CD8-positive, alpha-beta memory T cell (primary cell): ENCODE data around the gene NR6A1. TPM values are rescaled to one million over a fixed set of nuclear protein-coding genes. Genes with fewer than 3 reads are reported as not detected.
A peak's percentile ranks its signal among the peaks of the same experiment; 100 is the strongest.

Experiments
- CTCF ChIA-PET: fragments of 350-600 bp; sonication (Branson Sonifier 250); formaldehyde crosslinking; loops from one replicate; lab custom pipeline; 2021; ENCODE audit warnings: antibody characterized with exemption; lab: Charles Lee
- POLR2A ChIA-PET: fragments of 350-600 bp; sonication (Branson Sonifier 250); formaldehyde crosslinking; loops from one replicate; lab custom pipeline; 2021; ENCODE audit warnings: antibody characterized with exemption; lab: Charles Lee
- DNase-seq, 5 donors: peaks; one replicate each; pipeline versions ENCODE4 v3.0.0 to v3.0.0-alpha.2; 2020 to 2022; ENCODE audit warnings: mixed read lengths in 1 of 5
- H3K27ac ChIP-seq: one replicate; pipeline ENCODE4 v1.7.0; 2013; ENCODE audit warnings: low read depth, mild to moderate bottlenecking, low read length, moderate library complexity
- H3K27me3 ChIP-seq: 2 replicates; pipeline ENCODE4 v1.7.0; 2013; ENCODE audit warnings: low read length, mild to moderate bottlenecking; ENCODE audit not compliant: insufficient read depth, poor library complexity, severe bottlenecking
- H3K36me3 ChIP-seq: 2 replicates; pipeline ENCODE4 v1.7.0; 2013; ENCODE audit warnings: mild to moderate bottlenecking, low read length, moderate library complexity; ENCODE audit not compliant: insufficient read depth
- H3K4me1 ChIP-seq: 2 replicates; pipeline ENCODE4 v1.7.0; 2013; ENCODE audit warnings: mild to moderate bottlenecking, low read length, moderate library complexity; ENCODE audit not compliant: insufficient read depth
- H3K4me3 ChIP-seq: 2 replicates; pipeline ENCODE4 v1.7.0; 2013; ENCODE audit warnings: mild to moderate bottlenecking, low read length
- H3K9me3 ChIP-seq: 2 replicates; pipeline ENCODE4 v1.7.0; 2013; ENCODE audit warnings: mild to moderate bottlenecking, low read length
- H3K27ac Mint-ChIP-seq, 8 donors: one replicate each; pipeline ENCODE4 v1.8.0; 2020 to 2021; ENCODE audit warnings: mixed read lengths in 8 of 8, mild to moderate bottlenecking in 6 of 8, inconsistent platforms in 3 of 8, moderate library complexity in 3 of 8
- H3K27me3 Mint-ChIP-seq, 2 donors: one replicate each; pipeline ENCODE4 v1.8.0; 2020 to 2021; ENCODE audit warnings: mixed read lengths in 2 of 2, mild to moderate bottlenecking in 1 of 2, moderate library complexity in 1 of 2
- H3K36me3 Mint-ChIP-seq, 3 donors: one replicate each; pipeline ENCODE4 v1.8.0; 2020 to 2021; ENCODE audit warnings: mixed read lengths in 3 of 3, inconsistent platforms in 1 of 3, mild to moderate bottlenecking in 1 of 3
- H3K4me1 Mint-ChIP-seq, 3 donors: one replicate each; pipeline ENCODE4 v1.8.0; 2020 to 2021; ENCODE audit warnings: mixed read lengths in 3 of 3, inconsistent platforms in 1 of 3, mild to moderate bottlenecking in 1 of 3
- H3K4me3 Mint-ChIP-seq, 7 donors: one replicate each; pipeline ENCODE4 v1.8.0; 2020 to 2021; ENCODE audit warnings: mixed read lengths in 7 of 7, mild to moderate bottlenecking in 6 of 7, moderate library complexity in 4 of 7, inconsistent platforms in 2 of 7
- H3K9me3 Mint-ChIP-seq, 5 donors: one replicate each; pipeline ENCODE4 v1.8.0; 2020 to 2022; ENCODE audit warnings: mixed read lengths in 5 of 5, mild to moderate bottlenecking in 3 of 5, moderate library complexity in 2 of 5, inconsistent platforms in 1 of 5
- polyA plus RNA-seq: library from polyadenylated mRNA; unstranded; fragments of 300-500 nt; fragmentation: Illumina TruSeq; gene quantifications from one replicate; pipeline ENCODE4 v1.2.3, GENCODE V29; 2021
- total RNA-seq, 2 experiments: library from RNA; stranded (reverse); gene quantifications; one replicate each; pipeline ENCODE4 v1.2.3, GENCODE V29; 2021

The NR6A1 gene
- total and polyA plus RNA-seq, 3 experiments from 2014 or later, result 2.4 to 3.0 TPM; not detected in 1

- peak overlapping the region; percentile 58 for H3K27ac ChIP-seq
Measured at GRCh38 chr9:124770359-124771020, 621 bp downstream of the NR6A1 start.

GRCh38 chr9:124769549-124770358 is 1.4 kb downstream of the NR6A1 start:
- Histone ChIP-seq H3K9me3 (no peaks in the 10 kb centered on the region), H3K4me3 (peak overlapping the region; percentile 29), H3K4me1 (peaks cover 24% of the 10 kb centered on the region), H3K27me3 (peaks cover 56% of the 10 kb centered on the region), H3K27ac (peak overlapping the region; percentile 27), H3K36me3 (no peaks in the 10 kb centered on the region)
- POLR2A ChIA-PET, result interaction anchor here (0.6 to 2.8 kb wide), 2 partner anchors 91 to 215 kb away, joined by 3 to 17 read pairs; partner anchors contain the start of genes ARPC5L and RPL35
- peaks cover 28 to 43% (median 33%) of the 10 kb centered on the region in 3 donors for H3K4me1 Mint-ChIP-seq
- CTCF ChIA-PET, result interaction anchor here (1.1 to 5.3 kb wide), 6 partner anchors 7 to 1627 kb away, joined by 3 to 15 read pairs (median 4); partner anchors contain the start of genes ARPC5L, OLFML2A, RPL35 and WDR38
- H3K27me3 Mint-ChIP-seq, result peaks cover 47 to 80% of the 10 kb centered on the region in 2 donors
- peaks cover 0 to 2% (median 0%) of the 10 kb centered on the region in 3 donors for H3K36me3 Mint-ChIP-seq
- peak overlapping the region in 6 of 8 donors; percentile 17 to 74 (median 60) for H3K27ac Mint-ChIP-seq
- DNase-seq, result peak in 1 of 5 donors; percentile 15
- peak overlapping the region; percentile 80 to 90 (median 87) for H3K4me3 Mint-ChIP-seq
- H3K9me3 Mint-ChIP-seq, result peaks cover 0 to 4% (median 0%) of the 10 kb centered on the region in 5 donors

More at GRCh38 chr9:124770359-124771020, 621 bp downstream of the NR6A1 start:
- H3K9me3 Mint-ChIP-seq, result peaks cover 0 to 4% (median 0%) of the 10 kb centered on the region in 5 donors
- ChIA-PET POLR2A (interaction anchor here (1.4 to 2.8 kb wide), 2 partner anchors 91 to 171 kb away, joined by 3 to 17 read pairs; partner anchors contain the start of genes ARPC5L and RPL35), CTCF (interaction anchor here (0.9 to 8.1 kb wide), 9 partner anchors 8 to 171 kb away, joined by 3 to 121 read pairs (median 6); partner anchors contain the start of genes ARPC5L, GOLGA1, RPL35 and WDR38)
- H3K27me3 Mint-ChIP-seq, result peaks cover 45 to 77% of the 10 kb centered on the region in 2 donors
- no peaks in the 10 kb centered on the region for H3K9me3 ChIP-seq
- peaks cover 24% of the 10 kb centered on the region for H3K4me1 ChIP-seq
- peak in 3 of 5 donors; percentile 8 to 58 (median 30) for DNase-seq
- peak overlapping the region in 7 of 8 donors; percentile 17 to 74 (median 52) for H3K27ac Mint-ChIP-seq
- H3K27me3 ChIP-seq, result peaks cover 56% of the 10 kb centered on the region
- H3K4me1 Mint-ChIP-seq, result peaks cover 28 to 43% (median 33%) of the 10 kb centered on the region in 3 donors
- H3K36me3 ChIP-seq, result no peaks in the 10 kb centered on the region
- peaks cover 0 to 2% (median 0%) of the 10 kb centered on the region in 3 donors for H3K36me3 Mint-ChIP-seq
- peak overlapping the region; percentile 80 to 90 (median 87) for H3K4me3 Mint-ChIP-seq
- peak overlapping the region; percentile 83 for H3K4me3 ChIP-seq

GRCh38 chr9:124768750-124769548 is 2.2 kb downstream of the NR6A1 start:
- peaks cover 0 to 4% (median 0%) of the 10 kb centered on the region in 5 donors for H3K9me3 Mint-ChIP-seq
- no peak overlapping the region for H3K27ac ChIP-seq
- H3K4me3 ChIP-seq, result no peak overlapping the region
- H3K4me1 ChIP-seq, result peaks cover 24% of the 10 kb centered on the region
- no peak for DNase-seq
- no peaks in the 10 kb centered on the region for H3K36me3 ChIP-seq
- peaks cover 52% of the 10 kb centered on the region for H3K27me3 ChIP-seq
- H3K27me3 Mint-ChIP-seq, result peaks cover 43 to 78% of the 10 kb centered on the region in 2 donors
- H3K27ac Mint-ChIP-seq, result peak overlapping the region in 1 of 8 donors; percentile 63
- H3K4me3 Mint-ChIP-seq, result peak overlapping the region; percentile 13 to 90 (median 84)
- CTCF ChIA-PET, result interaction anchor here (1.1 to 1.9 kb wide), 5 partner anchors 8 to 1628 kb away, joined by 3 to 8 read pairs (median 3); partner anchors contain the start of genes OLFML2A and WDR38
- H3K4me1 Mint-ChIP-seq, result peaks cover 24 to 36% (median 33%) of the 10 kb centered on the region in 3 donors
- POLR2A ChIA-PET, result interaction anchor here (0.6 kb wide), 1 partner anchor 214 kb away, joined by 3 read pairs; no protein-coding TSS in a partner anchor
- H3K9me3 ChIP-seq, result no peaks in the 10 kb centered on the region
- peaks cover 0 to 2% (median 0%) of the 10 kb centered on the region in 3 donors for H3K36me3 Mint-ChIP-seq

- CTCF ChIA-PET, result interaction anchor here (1.1 to 1.9 kb wide), 5 partner anchors 9 to 1628 kb away, joined by 3 to 8 read pairs (median 3); partner anchors contain the start of genes OLFML2A and WDR38
- H3K27me3 ChIP-seq, result peaks cover 50% of the 10 kb centered on the region
- Mint-ChIP-seq H3K4me1 (peaks cover 24 to 33% (median 32%) of the 10 kb centered on the region in 3 donors), H3K36me3 (peaks cover 0 to 2% (median 0%) of the 10 kb centered on the region in 3 donors), H3K27me3 (peaks cover 45 to 78% of the 10 kb centered on the region in 2 donors), H3K4me3 (peak overlapping the region in 1 of 7 donors; percentile 90), H3K27ac (peak overlapping the region in 1 of 8 donors; percentile 63), H3K9me3 (peaks cover 0 to 4% (median 0%) of the 10 kb centered on the region in 5 donors)
- no peaks in the 10 kb centered on the region for H3K9me3 ChIP-seq
- H3K4me3 ChIP-seq, result no peak overlapping the region
- H3K27ac ChIP-seq, result no peak overlapping the region
- DNase-seq, result no peak
- no peaks in the 10 kb centered on the region for H3K36me3 ChIP-seq
- POLR2A ChIA-PET, result no interaction called here
- peaks cover 24% of the 10 kb centered on the region for H3K4me1 ChIP-seq
Measured at GRCh38 chr9:124768334-124768733, 2.8 kb downstream of the NR6A1 start.

- Histone ChIP-seq H3K4me1 (peaks cover 24% of the 10 kb centered on the region), H3K27ac (no peak overlapping the region), H3K36me3 (no peaks in the 10 kb centered on the region), H3K4me3 (no peak overlapping the region), H3K9me3 (no peaks in the 10 kb centered on the region), H3K27me3 (peaks cover 52% of the 10 kb centered on the region)
- ChIA-PET POLR2A (no interaction called here), CTCF (interaction anchor here (1.9 kb wide), 1 partner anchor 86 kb away, joined by 8 read pairs; the partner anchor contains the start of gene WDR38)
- Mint-ChIP-seq H3K27me3 (peaks cover 48 to 81% of the 10 kb centered on the region in 2 donors), H3K4me1 (peaks cover 24 to 32% (median 32%) of the 10 kb centered on the region in 3 donors), H3K27ac (no peak overlapping the region), H3K9me3 (peaks cover 0 to 4% (median 0%) of the 10 kb centered on the region in 5 donors), H3K36me3 (peaks cover 0 to 2% (median 0%) of the 10 kb centered on the region in 3 donors), H3K4me3 (no peak overlapping the region)
- DNase-seq, result no peak
Measured at GRCh38 chr9:124767821-124768220, 3.3 kb downstream of the NR6A1 start.

GRCh38 chr9:124766815-124767554 is 4.1 kb downstream of the NR6A1 start:
- DNase-seq, result no peak
- ChIA-PET CTCF (interaction anchor here (0.9 kb wide), 1 partner anchor 8 kb away, joined by 3 read pairs; no protein-coding TSS in a partner anchor), POLR2A (no interaction called here)
- Mint-ChIP-seq H3K27ac (peak overlapping the region in 1 of 8 donors; percentile 1), H3K27me3 (peaks cover 50 to 82% of the 10 kb centered on the region in 2 donors), H3K9me3 (peaks cover 0 to 4% (median 0%) of the 10 kb centered on the region in 5 donors), H3K4me3 (no peak overlapping the region), H3K36me3 (peaks cover 0 to 2% (median 0%) of the 10 kb centered on the region in 3 donors), H3K4me1 (peaks cover 18 to 24% (median 24%) of the 10 kb centered on the region in 3 donors)
- Histone ChIP-seq H3K27ac (no peak overlapping the region), H3K4me3 (no peak overlapping the region), H3K27me3 (peaks cover 53% of the 10 kb centered on the region), H3K9me3 (no peaks in the 10 kb centered on the region), H3K36me3 (no peaks in the 10 kb centered on the region), H3K4me1 (peaks cover 18% of the 10 kb centered on the region)
